GM10266 (cell line): ENCODE measurements around the gene ACOT7.

Source experiments
- DNase-seq: peaks from one replicate; pipeline ENCODE4 v3.0.0; 2012; ENCODE audit errors: extremely low spot score
- CTCF ChIP-seq: IDR thresholded peaks from 2 replicates; pipeline ENCODE4 v1.5.1; 2012; ENCODE audit warnings: mild to moderate bottlenecking, low read depth; ENCODE audit not compliant: control insufficient read depth, insufficient read depth; ENCODE audit errors: missing control alignments

ACOT7 gene

GRCh38 chr1:6389971-6390370 is 3.6 kb downstream of the ACOT7 start:
- no peak for TF ChIP-seq CTCF
- DNase-seq, result peak; percentile 5

- peak; percentile 7 for DNase-seq
- no peak for TF ChIP-seq CTCF
Measured at GRCh38 chr1:6386371-6386949, 7.1 kb downstream of the ACOT7 start.

- no peak for TF ChIP-seq CTCF
- DNase-seq, result peak; percentile 5
Measured at GRCh38 chr1:6385488-6386191, 7.9 kb downstream of the ACOT7 start.

- no peak for DNase-seq
- TF ChIP-seq CTCF, result no peak
Measured at GRCh38 chr1:6384962-6385361, 8.6 kb downstream of the ACOT7 start.

- no peak for DNase-seq
- no peak for TF ChIP-seq CTCF
Measured at GRCh38 chr1:6384135-6384534, 9.4 kb downstream of the ACOT7 start.

- DNase-seq, result no peak
- TF ChIP-seq CTCF, result no peak
Measured at GRCh38 chr1:6380037-6380436, 13.5 kb downstream of the ACOT7 start.

- no peak for TF ChIP-seq CTCF
- DNase-seq, result no peak
Measured at GRCh38 chr1:6378096-6378746, 15.3 kb downstream of the ACOT7 start.
